GM21360 (cell line): ENCODE data around the gene ZNF133.

Experiments
- ATAC-seq: cut with Tn5 transposase; IDR thresholded peaks from one replicate; pipeline ENCODE4 v1.9.1; 2021; ENCODE audit warnings: mild to moderate bottlenecking, moderate library complexity; ENCODE audit not compliant: unreplicated experiment

The ZNF133 gene

DNA sequence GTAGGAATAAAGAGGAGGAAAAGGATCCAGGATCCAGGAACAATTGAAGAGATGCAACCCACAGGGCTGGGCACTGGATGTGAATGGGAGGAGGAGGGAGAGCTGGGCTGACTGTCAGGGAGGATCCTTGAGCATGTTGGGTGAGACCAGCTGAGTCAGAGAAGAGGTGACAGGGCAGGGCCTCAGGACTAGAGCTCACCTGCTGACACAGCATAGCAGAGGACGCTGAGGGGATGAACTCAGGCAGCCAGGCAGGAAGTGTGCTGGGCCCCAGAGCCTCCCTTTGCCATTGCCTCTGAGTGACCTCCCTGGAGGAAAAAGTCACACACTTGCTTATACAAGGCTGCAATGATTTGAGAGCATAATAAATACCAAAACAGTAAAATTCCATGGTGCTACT is 72.3 kb downstream of the ZNF133 start:
- ATAC-seq: no peak

DNA sequence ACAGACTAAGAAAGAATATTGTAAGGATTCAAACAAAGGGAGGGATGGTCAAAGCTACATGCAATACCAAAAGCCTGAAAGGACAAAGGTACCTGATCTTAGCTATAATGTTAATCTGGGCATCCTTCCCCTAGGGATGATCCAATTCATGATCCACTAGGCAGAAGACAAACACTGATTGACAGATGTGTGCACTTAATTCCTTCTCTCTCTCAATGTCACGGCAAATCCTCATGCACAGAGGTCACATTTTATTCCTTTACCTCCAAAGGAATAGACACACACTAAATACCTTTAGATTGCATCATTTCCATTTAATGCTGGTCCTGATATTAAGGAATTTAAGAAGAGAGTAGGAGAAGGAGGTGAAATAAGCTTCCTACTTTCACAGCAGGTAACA is 73.4 kb downstream of the ZNF133 start:
- ATAC-seq: no peak

DNA sequence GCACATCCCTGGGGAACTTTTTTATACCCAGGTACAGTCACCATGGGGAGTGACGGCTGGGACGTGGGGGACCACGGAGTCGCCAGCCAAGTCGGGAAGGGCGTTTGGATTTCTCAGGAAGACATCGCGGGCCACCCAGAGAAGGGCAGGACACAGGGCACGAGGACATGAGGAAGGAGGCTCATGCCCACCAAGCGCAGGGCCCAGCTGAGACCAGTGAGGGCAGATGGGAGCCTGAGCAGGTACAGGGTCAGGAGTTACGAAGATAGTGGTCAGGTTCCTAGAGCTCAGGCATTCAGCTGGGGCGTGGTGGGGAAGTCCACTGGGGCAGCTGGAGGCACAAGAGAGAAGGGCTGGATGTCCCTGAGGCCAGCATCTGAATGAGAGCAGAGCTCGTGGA is 74.6 kb downstream of the ZNF133 start:
- ATAC-seq: no peak

DNA sequence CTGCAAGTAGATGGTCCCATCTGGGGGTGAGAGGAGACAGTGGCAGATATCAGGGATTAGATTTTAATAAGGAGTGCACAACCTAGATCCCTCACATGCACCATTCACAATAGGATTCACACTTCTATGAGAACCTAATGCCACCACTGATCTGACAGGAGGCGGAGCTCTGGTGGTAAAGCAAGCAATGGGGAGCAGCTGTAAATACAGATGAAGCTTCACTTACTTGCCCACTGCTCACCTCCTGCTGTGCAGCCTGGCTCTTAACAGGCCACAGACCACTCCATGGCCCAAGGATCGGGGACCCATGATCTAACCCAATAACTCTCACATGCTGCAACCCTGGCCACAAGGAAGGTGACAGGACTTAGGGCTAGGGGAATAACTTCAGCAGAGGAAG is 75.4 kb downstream of the ZNF133 start:
- no peak for ATAC-seq

DNA sequence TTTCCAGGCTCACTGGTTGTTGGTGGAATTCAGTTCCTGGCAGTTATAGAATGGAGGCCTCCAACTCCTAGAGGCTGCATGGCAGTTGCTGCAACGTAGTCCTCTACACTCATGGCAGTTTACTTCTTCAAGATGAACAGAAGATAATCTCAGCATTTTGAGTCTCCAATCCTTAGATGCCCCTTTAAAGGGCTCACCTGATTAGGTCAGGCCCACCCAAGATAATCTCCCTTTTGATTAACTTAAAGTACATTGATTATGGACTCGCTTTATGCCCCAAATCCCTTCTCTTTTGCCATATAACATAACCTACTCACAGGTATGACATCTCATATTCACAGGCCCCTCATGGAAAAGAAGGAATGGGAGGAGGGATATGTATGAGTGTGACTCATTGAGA is 76.4 kb downstream of the ZNF133 start:
- no peak for ATAC-seq
